HL-60 (cell line): ENCODE results near the gene GBP1.

Source experiments
- DNase-seq, 2 experiments: peaks; one replicate each; pipeline ENCODE4 v3.0.0-alpha.2; 2010 to 2020; ENCODE audit warnings: low read depth in 1 of 2, low spot score in 1 of 2
- H3K27ac ChIP-seq: fragments of 250-450 bp; sonication (Bioruptor Pico); replicated peaks from 2 replicates; pipeline ENCODE4 v1.5.1; 2020; ENCODE audit warnings: mild to moderate bottlenecking, moderate library complexity
- H3K27me3 ChIP-seq: fragments of 250-450 bp; sonication (Bioruptor Pico); 2 replicates; pipeline ENCODE4 v1.5.1; 2021; ENCODE audit warnings: mild to moderate bottlenecking, moderate library complexity; ENCODE audit not compliant: insufficient read depth, poor library complexity, severe bottlenecking
- H3K4me3 ChIP-seq: replicated peaks from 2 replicates; pipeline ENCODE4 v1.5.1; 2011; ENCODE audit warnings: mild to moderate bottlenecking, control low read depth, low read length; ENCODE audit not compliant: insufficient read depth
- CTCF ChIP-seq: IDR thresholded peaks from one replicate; pipeline ENCODE4 v1.5.1; 2011; ENCODE audit warnings: low read length, control low read depth, inconsistent platforms; ENCODE audit not compliant: insufficient read depth
- GABPA ChIP-seq: IDR thresholded peaks from 2 replicates; pipeline ENCODE4 v1.6.1; 2012; ENCODE audit warnings: low read depth
- POLR2AphosphoS5 ChIP-seq: IDR thresholded peaks from 2 replicates; pipeline ENCODE4 v1.6.1; 2012; ENCODE audit warnings: low read depth
- REST ChIP-seq: IDR thresholded peaks from 2 replicates; pipeline ENCODE4 v1.6.1; 2012; ENCODE audit warnings: low read depth; ENCODE audit not compliant: insufficient replicate concordance
- SPI1 ChIP-seq: IDR thresholded peaks from 2 replicates; pipeline ENCODE4 v1.6.1; 2012; ENCODE audit warnings: low read depth, mild to moderate bottlenecking, borderline replicate concordance

Gene GBP1

GRCh38 chr1:89064632-89065031, 376 bp downstream of the GBP1 start:
- Histone ChIP-seq H3K27ac (no peak overlapping the region), H3K4me3 (no peak overlapping the region), H3K27me3 (no peaks in the 10 kb centered on the region)
- TF ChIP-seq GABPA, result no peak
- TF ChIP-seq SPI1, result no peak
- TF ChIP-seq POLR2AphosphoS5, result no peak
- DNase-seq, result no peak

GRCh38 chr1:89063094-89063493, 1.9 kb downstream of the GBP1 start:
- TF ChIP-seq POLR2AphosphoS5 (no peak), CTCF (no peak), GABPA (no peak), REST (no peak), SPI1 (no peak)
- Histone ChIP-seq H3K27ac (no peak overlapping the region), H3K4me3 (no peak overlapping the region)

GRCh38 chr1:89060091-89060490, 4.9 kb downstream of the GBP1 start:
- TF ChIP-seq SPI1 (no peak), POLR2AphosphoS5 (no peak), REST (no peak), CTCF (no peak), GABPA (no peak)
- Histone ChIP-seq H3K4me3 (no peak overlapping the region), H3K27me3 (no peaks in the 10 kb centered on the region), H3K27ac (no peak overlapping the region)
- no peak for DNase-seq

More at GRCh38 chr1:89063094-89063493, 1.9 kb downstream of the GBP1 start:
- no peak for DNase-seq
- H3K27me3 ChIP-seq, result no peaks in the 10 kb centered on the region

GRCh38 chr1:89051955-89052312, 13.1 kb downstream of the GBP1 start:
- Histone ChIP-seq H3K4me3 (no peak overlapping the region), H3K27ac (no peak overlapping the region), H3K27me3 (no peaks in the 10 kb centered on the region)
- DNase-seq, result no peak
- no peak for TF ChIP-seq REST
- TF ChIP-seq CTCF, result no peak
- no peak for TF ChIP-seq SPI1
- TF ChIP-seq GABPA, result no peak
- TF ChIP-seq POLR2AphosphoS5, result no peak
